GM10248 (cell line): ENCODE measurements around the gene MCF2L.

ENCODE experiments used
- CTCF ChIA-PET: fragments of 300-600 bp; sonication (Branson Sonifier 250); formaldehyde crosslinking; extraction: SDS; loops from one replicate; lab custom pipeline; 2021; ENCODE audit warnings: antibody characterized with exemption; lab: Yijun Ruan, JAX
- POLR2A ChIA-PET: fragments of 350-650 bp; sonication (Branson Sonifier 250); formaldehyde crosslinking; extraction: SDS; loops from one replicate; lab custom pipeline; 2020; ENCODE audit warnings: antibody characterized with exemption; lab: Yijun Ruan, JAX
- DNase-seq: peaks from one replicate; pipeline ENCODE4 v3.0.0; 2012; ENCODE audit errors: extremely low spot score
- CTCF ChIP-seq: IDR thresholded peaks from 2 replicates; pipeline ENCODE4 v1.5.1; 2012; ENCODE audit warnings: mild to moderate bottlenecking, low read depth; ENCODE audit errors: extremely low read depth, missing control alignments, control extremely low read depth

MCF2L gene

DNA sequence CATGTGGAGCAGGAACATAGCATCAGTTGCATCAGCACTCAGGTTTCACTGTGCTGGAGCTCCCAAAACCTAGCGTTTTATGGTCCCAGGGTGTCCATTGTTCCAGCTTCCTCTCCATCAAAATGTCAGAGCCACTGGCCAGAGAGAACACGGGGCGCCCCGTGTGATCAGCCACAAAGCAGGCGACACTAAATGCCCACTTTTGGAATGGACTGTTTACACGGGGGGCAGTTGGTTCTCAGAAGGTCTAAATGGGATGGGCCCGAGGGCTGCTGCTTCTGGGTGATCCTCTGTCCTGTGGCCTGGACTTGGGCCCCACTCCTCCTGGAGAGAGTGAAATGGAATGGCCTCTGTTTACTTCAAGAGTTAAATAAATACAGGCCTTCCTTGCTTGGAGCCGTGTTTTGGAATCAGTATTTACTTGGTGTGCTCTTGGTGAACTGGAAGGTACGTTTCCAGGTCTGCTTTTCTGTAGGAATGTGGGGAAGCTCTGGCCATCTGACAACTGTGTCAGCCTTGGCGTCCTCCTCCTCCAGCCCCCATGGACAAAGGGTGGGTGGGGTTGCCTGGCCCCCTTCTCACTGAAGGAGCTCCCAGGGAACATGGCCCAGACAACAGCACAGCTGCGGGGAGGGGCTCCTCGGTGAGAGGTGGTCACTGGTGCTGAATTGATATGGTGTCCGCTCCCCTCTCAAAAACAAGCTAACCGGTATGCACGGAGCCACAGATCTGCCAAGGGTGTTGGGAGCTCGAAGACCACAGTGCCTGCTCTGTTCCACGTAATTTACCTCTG lies 16.1 kb upstream of the MCF2L start:
- ChIA-PET CTCF (interaction anchor here (0.9 to 1.2 kb wide), 2 partner anchors 9 to 77 kb away, joined by 3 read pairs; no protein-coding TSS in a partner anchor), POLR2A (no interaction called here)
- TF ChIP-seq CTCF = no peak
- no peak for DNase-seq

GRCh38 chr13:112953591-112954487 lies 15.2 kb upstream of the MCF2L start:
- no peak for TF ChIP-seq CTCF
- DNase-seq = no peak
- ChIA-PET POLR2A (no interaction called here), CTCF (interaction anchor here (0.9 to 1.2 kb wide), 3 partner anchors 10 to 76 kb away, joined by 3 read pairs; no protein-coding TSS in a partner anchor)

DNA sequence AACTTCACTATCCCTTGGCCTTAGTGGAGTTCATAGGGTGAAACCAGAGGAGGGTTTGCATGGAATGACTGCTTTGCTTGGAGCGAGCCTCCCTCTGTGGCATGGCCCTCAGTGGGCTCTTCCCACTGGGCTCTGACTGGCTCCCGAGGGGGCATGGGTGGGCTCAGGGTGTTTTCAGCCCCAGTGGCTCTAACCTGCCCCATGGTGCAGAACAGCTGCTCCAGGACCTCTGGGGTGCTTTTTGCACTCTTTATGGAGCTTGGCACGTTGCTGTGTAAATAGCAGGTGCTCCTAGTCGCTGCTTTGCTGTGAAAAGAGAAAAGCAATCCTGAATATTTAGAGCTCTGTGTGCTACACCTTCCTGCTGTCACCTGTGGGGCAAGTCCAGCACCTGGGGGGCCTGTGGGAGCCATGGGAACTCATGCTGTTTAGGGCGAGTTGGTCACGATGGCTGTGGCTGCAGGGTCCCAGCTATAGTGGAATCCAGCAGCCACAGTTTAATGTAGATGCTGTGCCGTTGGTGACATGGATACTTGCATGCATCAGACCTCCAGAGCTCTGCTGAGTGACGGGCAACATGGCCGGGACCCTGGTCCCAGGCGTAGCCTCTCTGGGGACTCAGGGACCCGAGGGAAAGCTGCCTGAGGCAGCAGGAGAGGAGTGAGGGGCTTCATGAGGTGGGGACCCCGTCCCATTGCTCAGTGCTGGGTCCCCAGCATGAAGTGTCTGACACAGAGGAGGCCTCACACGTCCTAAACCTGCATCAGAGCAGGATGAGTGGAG lies 14.3 kb upstream of the MCF2L start:
- DNase-seq = no peak
- POLR2A ChIA-PET = no interaction called here
- no peak for TF ChIP-seq CTCF
- CTCF ChIA-PET = interaction anchor here (1.2 to 1.4 kb wide), 2 partner anchors 12 to 75 kb away, joined by 3 to 4 read pairs; no protein-coding TSS in a partner anchor

DNA sequence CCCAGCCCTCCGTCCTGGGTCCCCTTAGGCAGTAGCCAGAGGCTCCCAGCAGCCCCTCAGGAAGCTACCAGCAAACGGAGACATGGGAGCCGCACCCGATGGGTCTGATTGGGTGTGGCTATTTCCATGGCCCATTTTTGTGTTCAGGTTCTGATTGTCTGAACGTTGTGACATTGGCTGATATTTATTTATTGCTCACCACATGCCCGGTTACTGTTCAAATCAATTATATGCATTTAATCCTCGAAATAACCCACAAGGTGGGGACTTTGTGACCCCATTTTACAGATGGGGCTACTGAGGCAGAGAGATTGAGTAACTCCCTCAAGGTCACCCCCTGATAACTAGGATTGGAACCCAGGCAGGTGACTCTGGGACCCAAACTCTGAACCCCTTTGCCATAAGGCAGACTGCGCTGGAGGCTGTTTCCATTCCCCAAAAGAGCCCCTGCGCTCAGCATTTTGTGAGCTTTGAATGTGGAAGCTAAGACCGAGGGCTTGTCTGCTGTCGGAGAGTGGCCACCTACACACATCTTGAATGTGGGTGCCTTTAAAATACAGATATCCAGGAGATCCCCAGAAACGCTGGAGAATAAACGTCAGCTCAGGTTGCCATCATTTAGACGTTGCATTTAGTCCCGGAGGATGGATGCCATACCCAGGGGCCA lies 13.6 kb upstream of the MCF2L start:
- DNase-seq = no peak
- POLR2A ChIA-PET = no interaction called here
- CTCF ChIA-PET = interaction anchor here (1.4 kb wide), 1 partner anchor 74 kb away, joined by 4 read pairs; no protein-coding TSS in a partner anchor
- TF ChIP-seq CTCF = no peak

GRCh38 chr13:112955956-112956355 lies 13.1 kb upstream of the MCF2L start:
- ChIA-PET POLR2A (no interaction called here), CTCF (interaction anchor here (1.4 kb wide), 1 partner anchor 73 kb away, joined by 4 read pairs; no protein-coding TSS in a partner anchor)
- no peak for DNase-seq
- TF ChIP-seq CTCF = no peak
